Suppressor macrophage treated with lipopolysaccharide for 4 hours (primary cell): Measurements from ENCODE around the gene STON1.
"Not testable (repeated sequence)": the region's sequence is repeated elsewhere in the genome, so short reads cannot be mapped to it uniquely, and the experiment has no call there.

Source experiments
- DNase-seq: peaks from one replicate; pipeline ENCODE4 v3.0.0-alpha.2; 2020

The STON1 gene, protein sequence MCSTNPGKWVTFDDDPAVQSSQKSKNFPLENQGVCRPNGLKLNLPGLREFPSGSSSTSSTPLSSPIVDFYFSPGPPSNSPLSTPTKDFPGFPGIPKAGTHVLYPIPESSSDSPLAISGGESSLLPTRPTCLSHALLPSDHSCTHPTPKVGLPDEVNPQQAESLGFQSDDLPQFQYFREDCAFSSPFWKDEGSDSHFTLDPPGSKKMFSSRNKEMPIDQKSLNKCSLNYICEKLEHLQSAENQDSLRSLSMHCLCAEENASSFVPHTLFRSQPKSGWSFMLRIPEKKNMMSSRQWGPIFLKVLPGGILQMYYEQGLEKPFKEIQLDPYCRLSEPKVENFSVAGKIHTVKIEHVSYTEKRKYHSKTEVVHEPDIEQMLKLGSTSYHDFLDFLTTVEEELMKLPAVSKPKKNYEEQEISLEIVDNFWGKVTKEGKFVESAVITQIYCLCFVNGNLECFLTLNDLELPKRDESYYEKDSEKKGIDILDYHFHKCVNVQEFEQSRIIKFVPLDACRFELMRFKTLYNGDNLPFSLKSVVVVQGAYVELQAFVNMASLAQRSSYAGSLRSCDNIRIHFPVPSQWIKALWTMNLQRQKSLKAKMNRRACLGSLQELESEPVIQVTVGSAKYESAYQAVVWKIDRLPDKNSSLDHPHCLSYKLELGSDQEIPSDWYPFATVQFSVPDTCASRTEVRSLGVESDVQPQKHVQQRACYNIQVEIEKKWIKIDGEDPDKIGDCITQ

DNA sequence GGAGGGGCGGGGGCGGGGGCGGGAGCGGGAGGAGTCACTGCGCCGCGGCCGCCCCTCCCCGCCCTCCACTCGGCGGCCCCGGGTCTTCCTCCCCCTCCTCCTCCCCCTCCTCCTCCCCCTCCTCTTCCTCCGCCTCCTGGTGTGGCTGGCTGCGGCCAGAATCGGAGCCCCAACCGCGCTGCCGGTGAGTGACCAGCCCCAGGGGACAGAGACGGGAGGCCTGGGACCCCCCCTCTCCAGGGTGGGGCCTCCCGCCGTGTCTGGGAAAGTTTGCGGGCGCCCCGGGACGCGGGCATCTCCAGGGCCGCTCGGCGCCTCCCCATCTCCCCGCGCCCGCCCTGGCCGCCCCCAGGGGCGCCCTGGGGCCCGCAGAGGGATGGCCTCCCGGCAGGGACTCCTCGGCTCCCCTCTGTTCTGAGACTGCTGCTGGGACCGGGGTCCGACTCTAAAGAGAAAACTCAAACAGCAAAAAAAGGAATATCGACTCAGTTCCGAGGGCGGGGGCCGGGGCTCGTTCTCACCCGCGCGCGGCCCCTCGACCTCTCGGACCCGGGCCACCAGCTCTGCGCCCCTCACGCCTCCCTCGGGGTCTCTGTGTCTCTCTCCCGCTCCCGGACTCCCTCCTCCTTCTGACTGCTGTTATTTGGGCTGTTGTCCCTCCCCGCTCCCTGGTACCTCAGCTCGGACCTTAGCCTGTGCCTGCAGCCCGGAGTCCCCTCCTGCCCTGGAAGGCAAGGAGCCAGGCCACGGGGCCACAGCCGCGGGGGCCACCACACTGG lies at the start of gene STON1:
Gene STON1, plus strand, starts transcription at position 122 of the 779 bp plus-strand sequence. CDS start 50,480 bp downstream, outside the sequence.
- DNase-seq = no peak

DNA sequence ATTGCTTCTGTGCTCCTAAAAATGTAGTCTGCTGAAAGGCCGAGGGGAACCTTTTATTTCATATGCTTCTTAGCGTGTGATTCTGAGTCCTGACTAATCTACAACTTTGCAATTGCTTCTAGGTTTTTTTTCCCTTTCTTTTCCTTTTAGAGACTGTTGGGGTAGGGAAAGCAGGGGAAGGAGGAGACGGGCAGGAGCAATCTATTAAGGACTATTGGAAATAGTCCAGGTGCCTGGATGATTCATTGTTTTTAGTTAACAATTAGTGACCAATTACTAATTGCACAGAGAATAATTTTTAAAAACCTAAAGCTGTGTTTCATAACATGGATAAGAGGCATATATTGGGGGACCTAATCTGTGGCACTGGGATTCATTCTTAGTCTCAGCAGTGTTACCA lies 49.4 kb upstream of the STON1 start:
- no peak for DNase-seq

DNA sequence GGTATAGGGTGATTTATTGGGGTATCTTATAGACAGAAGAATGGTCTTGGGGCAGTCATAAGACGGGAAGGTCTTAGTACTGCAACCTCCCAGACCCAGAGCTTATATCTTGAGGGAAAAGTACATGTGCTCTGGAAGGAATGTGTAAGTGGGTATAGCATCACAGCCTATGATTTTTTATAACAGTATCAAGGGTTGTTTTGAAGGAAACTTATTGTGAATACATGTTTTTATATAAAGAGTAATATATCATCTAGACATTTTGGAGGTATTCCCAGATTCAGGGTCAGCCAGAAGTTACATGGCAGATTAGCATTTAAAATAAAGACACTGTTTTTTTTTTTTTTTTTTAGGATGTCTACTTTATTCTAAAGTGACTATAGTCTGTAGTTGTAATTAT lies 47.6 kb upstream of the STON1 start:
- no peak for DNase-seq

DNA sequence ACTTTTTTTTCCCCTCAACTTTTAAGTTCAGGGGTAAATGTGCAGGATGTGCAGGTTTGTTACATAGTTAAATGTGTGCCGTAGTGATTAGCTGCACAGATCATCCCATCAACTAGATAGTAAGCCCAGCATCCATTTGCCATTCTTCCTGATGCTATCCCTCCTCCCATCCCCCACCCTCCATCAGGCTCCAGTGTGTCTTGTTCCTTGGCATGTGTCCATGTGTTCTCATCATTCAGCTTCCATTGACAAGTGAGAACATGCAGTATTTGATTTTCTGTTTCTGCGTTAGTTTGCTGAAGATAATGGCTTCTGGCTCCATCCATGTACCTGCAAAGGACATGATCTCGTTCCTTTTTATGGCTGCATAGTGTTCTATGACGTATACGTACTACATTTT lies 47.2 kb upstream of the STON1 start:
- no peak for DNase-seq

DNA sequence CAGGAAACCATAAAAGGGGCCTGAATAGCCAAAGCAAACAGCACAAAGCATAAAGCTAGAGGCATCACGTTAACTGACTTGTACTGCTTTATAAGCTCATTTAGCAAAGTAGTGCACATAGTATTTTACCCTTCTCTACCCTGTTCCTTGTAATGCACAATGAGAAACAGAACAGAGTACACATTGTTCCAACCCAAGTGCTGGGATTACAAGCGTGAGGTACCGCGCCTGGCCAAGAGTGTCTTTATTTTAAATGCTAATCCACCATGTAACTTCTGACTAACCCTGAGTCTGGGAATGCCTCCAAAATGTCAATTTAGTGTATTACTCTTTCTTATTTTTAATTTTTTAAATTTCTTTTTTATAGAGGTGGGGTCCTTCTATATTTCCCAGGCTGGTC lies 46.4 kb upstream of the STON1 start:
- no peak for DNase-seq

DNA sequence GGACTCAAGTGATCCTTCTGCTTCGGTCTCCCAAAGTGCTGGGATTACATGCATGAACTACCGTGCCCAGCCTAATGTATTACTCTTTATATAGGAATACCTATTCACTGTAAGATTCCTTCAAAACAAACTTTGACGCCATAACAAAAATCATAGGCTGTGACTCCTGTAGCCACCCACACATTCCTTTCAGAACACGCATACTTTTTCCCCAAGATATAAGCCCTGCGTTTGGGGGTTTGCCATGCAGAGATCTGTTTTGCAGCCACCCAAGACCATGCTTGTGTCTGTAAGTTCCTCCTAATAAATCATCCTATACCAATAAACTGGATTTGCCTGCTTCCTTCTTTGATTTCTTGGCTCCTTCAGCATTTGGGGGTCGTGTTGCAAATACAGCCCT lies 46.0 kb upstream of the STON1 start:
- DNase-seq = no peak

DNA sequence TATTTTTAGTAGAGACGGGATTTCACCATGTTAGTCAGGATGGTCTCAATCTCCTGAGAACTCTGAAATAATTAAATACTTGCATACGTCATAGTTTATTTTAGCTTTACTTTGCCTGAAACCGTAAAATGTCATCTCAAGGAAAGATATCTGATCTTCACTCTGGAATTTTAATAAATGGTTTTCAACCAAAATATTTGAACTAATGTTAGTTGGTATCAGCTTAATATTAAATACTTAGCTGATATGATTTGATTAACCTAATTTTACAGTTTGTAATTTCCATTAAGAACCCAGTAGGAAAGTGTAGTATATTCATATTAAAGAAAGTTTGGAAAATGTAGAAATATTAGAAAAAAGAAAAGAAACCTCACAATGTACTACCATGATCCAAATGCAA lies 41.4 kb upstream of the STON1 start:
- DNase-seq = no peak

DNA sequence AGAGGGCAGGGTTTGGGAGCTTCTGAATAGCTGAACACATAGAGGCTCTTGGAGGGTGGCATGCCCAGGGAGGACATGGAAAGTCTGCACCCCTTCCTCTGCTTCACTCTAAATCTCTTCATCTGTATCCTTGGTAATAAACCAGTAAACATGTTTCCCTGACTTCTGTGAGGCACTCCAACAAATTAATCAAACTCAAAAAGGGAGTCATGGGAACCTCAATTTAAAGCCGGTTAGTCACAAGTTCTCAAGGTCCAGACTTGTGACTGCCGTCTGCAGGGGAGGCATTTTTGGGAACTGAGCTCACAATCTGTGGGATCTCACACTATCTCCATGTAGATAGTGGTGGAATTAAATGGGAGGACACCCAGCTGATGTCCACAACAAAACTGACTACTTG lies 33.1 kb upstream of the STON1 start:
- no peak for DNase-seq

DNA sequence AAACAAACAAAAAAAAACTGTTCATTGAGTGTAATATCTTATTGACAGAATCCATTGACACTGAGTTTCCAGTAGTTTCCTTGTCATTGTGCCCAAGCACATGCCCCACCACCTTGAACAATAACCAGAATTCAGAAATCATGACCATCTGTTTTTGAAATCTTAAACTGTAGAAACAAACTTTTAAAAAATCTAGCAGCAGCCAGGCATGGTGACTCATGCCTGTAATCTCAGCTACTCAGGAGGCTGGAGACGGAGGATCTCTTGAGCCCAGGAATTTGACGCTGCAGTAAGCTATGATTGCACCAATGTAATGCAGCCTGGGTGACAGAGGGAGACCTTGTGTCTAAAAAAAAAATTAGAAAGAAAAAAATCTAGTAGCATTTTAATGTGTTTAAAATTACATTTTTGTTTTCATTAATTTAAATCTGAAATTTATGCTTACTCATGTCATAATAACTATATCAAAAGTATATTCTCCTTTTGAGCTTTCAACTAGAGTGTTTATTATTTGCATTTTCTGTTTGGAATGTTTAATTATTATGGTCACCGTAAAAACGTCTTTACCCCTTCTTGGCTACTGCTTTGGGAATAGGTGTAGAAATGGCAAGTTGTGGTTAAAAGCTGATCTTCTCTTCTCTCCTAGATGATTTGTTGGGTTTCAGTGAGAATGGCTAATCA lies 25.2 kb upstream of the STON1 start:
- DNase-seq = no peak

DNA sequence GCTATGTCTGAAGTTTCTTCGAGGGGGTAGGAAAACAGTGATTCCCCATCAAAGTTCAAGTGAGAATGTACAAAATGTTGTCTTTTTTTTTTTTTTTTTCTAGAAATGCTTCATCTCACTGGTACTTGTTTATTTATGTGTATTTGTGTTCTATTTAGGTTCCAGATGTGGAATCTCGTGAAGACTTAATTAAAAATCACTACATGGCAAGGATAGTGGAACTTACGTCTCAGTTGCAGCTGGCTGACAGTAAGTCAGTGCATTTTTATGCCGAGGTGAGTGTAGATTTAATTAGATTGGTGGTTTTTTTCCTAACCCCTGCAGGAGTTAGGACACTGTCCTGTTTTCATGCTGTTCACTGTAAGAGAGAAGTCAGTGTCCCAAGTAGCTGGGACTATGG lies 22.8 kb upstream of the STON1 start:
- DNase-seq = no peak

DNA sequence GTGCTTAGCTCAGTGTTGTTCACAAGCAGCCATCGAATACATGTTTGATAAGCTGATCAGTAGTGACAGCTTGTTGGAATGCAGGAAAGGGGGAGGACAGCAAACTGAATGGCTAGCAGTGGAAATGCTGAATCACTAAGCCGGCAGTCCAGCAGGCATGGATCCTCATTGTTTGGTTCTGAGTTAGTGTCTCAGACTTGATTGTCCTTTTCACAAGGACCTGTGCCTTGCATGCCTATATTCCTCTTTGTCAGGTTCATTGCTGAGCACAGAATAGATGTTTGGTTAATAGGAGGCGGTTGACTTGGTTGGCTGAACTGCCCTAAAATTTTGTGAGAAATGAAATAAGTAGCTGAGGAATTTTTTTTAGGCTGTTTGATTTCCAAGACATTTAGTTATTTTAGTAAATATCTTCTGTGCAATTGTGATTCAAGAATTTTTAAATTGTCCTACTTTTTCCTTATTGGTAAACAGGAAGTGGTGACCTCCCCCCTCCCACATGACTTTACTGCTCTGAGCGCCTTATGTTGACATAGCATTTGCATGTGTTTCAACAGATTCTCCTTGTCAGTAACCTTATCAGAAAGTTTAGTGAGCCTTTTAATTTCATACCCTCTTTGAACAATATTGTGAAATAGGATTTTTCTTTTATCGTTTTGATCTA lies 21.4 kb upstream of the STON1 start:
- peak; percentile 63 for DNase-seq

DNA sequence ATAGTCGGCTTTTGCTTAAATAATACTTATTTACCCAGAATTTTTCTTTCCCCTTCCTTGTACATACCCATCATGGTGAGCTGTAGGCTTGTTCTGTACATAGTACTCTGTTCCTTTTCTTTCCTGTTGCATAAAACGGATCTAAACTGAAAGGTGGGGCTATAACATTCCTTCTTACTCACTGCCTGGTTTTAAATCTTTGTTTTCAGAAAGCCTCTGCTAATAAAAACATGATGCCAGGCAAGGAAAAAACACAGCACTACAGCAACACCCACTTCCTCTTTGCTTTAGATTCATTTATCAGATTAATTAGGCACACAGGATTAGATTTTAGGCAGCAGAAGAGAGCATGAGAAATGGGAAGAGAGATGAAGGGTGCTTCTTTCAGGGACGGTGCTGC lies 19.6 kb upstream of the STON1 start:
- DNase-seq = no peak

DNA sequence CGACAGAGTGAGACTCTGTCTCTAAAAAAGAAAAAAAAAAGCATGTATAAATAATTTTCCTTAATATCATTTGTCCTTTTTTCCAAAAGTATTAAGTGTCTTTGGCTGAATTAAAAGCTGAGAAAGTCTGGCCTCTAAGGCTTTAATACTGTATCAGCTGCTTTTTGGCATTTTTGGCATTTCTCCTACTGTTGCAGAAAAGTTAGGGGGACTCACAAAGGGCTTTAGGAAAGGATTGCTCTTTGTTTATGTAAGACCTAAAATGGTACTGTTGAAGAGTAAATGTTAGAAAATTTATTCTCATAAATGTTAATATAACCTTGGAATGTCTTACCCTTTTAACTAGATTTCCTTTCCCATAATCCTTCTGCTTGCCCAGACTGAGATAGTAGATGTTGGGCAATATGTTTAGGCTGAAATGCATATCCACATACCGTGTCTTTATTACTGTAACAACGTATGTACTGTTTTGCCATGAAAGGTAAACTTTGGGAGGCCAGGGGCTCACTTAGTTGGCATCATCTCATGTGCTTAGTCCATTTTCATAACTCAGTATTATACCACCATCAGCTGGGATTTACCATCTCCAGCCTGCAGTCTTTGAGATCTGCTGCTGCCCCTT lies 18.0 kb upstream of the STON1 start:
- no peak for DNase-seq

DNA sequence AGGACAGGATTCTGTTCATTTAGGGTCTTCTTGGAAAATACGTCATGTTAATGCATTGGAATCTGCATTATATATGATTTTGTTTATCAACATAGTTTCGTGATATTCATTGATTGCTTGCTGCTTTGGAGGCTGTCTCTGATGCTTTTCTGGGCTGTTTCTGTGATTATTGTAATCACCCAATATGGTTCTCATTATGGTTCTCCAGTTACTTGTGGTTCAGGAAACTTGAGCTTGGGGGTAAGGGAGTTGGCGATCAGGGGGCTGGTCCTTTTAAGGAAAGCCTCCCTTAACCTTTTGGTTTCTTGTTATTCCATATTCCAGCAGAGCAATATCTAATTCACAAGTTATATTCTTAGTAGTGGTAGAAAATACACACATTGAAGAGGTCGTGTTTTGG lies 17.4 kb upstream of the STON1 start:
- DNase-seq = no peak

DNA sequence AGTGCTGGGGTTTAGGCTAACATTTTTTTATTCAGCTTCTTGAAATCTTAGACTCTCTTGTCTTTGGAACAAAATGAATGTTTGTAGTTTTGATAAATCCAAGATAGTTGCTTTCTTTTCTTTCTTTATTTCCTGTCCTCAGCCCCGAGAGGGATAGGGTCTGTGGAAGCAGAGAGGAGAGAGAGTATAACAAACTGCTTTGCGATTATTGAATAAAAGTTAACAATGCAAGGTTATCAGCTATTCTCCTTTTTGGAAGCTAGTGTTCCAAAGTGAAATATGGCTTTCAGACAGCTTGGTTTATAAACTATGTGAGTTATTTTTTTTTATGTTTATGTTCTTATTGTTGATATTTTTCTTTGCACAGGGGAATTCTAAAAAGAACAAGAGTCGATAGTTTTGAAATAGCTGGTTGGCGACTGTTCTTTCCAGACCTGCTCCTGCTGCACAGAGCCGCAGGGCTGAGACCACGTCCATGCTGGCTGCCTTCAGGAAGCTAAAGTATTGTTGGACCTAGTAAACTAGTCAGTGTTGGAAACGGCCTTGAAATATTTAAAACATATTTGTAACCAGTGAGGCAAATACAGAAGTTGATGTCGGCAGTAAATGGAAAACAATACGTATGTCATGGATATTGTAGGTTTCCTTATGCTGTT lies 15.5 kb upstream of the STON1 start:
- DNase-seq = no peak

DNA sequence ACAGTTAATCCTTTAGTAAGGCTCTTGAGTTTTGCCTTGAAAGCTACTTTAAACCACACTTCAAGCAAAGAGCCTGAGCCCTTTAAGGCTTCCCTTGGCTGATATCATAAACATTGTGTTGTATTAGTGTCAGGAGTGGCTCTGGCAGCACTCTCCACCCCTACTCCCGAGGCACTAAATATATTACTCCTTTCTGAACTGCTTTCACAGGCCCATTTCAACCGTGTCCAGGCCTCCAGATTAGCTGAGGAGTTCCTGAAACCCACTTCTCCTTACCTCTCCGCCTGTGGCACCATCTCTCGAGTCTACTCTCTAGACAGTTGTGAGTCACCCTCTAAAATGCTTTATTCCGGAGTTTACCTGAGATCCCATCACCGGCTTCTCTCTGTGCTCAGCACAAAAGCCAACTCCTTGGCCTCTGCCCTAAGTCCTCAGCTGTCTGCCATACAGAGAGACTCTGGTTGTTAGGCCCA lies 14.4 kb upstream of the STON1 start:
- no peak for DNase-seq

DNA sequence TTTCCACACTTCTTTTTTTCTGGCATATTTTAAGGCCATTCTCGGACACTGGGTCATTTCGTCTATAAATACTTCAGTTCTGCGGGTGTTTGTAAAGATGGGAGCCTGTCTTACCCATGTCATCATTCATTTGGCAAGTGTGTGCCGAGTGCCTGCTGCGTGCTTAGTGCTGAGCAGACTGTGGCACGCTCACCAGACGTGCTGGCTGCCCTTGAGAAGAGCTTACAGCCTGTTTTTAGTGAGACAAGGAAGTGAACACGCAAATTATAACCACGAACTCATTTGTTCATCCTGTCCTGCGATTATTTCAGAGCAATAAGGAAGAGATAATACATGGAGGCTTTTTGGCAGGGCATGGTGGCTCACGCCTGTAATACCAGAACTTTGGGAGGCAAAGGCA lies 10.4 kb upstream of the STON1 start:
- no peak for DNase-seq

DNA sequence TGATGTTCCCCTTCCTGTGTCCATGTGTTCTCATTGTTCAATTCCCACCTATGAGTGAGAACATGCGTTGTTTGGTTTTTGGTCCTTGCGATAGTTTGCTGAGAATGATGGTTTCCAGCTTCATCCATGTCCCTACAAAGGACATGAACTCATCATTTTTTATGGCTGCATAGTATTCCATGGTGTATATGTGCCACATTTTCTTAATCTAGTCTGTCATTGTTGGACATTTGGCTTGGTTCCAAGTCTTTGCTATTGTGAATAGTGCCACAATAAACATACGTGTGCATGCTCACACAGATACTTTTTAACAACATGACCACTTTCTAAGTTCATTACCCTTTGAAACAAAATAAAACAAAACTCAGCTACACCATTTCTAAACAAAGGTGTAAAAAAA lies 5.2 kb upstream of the STON1 start:
- not testable (repeated sequence) for DNase-seq

DNA sequence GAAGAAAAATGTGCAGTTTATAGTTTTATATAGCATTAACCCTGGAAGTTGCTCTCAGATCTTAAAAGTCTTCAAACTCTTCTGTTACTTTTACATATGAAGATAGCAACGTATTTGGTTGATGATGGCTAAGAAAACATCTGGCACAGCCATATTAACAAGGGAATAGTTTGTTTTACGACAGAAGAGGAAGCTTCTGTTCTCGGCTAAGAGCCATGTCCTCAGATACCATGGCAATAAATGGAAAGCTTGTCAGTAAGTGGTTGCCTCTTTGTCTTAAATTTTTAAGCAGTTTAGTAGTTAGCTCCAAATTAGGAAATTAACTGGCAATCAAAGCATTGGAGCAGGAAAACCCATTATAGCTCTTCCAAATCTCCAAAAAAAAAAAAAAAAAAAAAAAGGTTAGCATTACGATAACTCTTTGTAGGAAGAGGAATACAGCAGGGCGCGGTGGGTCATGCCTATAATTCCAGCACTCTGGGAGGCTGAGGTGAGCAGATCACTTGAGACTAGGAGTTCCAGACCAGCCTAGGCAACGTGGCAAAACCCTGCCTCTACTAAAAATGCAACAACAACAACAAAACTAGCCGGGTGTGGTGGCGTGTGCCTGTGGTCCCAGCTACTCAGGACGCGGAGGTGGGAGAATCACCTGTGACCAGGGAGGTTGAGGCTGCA lies 4.5 kb upstream of the STON1 start:
- no peak for DNase-seq

DNA sequence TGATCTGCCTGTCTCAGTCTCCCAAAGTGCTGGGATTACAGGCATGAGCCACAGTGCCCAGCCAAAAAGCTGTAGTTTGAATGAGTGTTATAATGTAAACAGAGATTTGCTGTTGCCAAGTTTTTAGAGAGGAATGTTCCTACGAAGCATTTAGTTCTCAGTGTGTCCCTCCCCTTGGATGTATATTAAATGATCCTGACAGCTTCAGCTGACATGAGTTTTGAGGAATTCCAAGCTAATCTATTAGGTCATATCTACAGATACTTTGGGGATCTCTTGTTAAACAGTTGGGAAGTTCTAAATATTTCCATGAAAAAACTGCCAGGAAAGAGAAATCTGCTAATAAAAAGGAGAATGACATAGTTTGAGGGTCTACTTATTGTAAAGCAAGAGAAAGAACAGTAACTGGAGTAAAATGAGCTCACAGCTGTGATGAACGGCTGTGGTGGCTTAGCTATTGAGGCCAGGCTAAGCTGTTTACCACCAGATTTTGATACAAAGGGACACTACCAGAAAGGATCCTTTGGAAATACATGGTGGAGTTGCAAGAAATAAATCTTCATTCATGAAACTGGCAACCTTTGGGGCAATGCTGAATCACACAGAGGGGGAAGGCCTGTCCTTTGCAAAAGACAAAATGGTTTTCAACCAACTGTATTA lies 2.6 kb upstream of the STON1 start:
- no peak for DNase-seq
